HG02840 (cell line): ENCODE measurements around the gene CLDN19.
"Not testable (repeated sequence)": the region's sequence is repeated elsewhere in the genome, so short reads cannot be mapped to it uniquely, and the experiment has no call there.

Experiments used
- ATAC-seq: cut with Tn5 transposase; IDR thresholded peaks from one replicate; pipeline ENCODE4 v1.9.1; 2021; ENCODE audit warnings: mild to moderate bottlenecking, moderate library complexity, moderate number of reproducible peaks; ENCODE audit not compliant: unreplicated experiment, low FRiP score

Gene CLDN19

DNA sequence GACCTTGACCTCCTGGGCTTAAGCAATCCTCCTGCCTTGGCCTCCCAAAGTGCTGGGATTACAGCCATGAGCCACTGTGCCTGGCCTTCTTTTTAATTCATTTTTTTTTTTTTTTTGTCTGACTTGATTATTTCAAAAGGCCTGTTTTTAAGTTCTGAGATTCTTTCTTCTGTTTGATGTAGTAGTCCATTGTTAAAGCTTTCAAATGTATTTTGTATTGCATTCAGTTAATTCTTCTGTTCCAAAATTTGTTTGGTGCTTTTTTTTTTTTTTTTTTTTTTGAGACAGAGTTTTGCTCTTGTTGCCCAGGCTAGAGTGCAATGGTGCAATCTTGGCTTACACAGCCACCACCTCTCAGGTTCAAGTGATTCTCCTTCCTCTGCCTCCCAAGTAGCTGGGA is 25.6 kb downstream of the CLDN19 start:
- ATAC-seq, result not testable (repeated sequence)

GRCh38 chr1:42713293-42713692 is 26.7 kb downstream of the CLDN19 start:
- no peak for ATAC-seq

DNA sequence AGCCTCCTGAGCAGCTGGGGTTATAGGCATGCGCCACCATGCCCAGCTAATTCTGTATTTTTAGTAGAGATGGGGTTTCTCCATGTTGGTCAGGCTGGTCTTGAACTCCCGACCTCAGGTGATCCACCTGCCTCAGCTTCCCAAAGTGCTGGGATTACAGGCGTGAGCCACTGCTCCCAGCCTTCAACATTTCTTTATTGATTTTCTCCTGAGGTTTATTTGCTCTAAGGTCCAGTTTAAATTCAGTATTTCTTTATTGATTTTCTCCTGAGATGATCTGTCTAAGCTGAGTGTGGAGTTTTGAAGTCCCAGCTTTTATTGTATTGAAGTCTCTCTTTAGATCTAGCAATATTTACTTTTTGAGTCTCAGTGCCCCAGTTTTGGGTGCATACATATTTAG is 27.2 kb downstream of the CLDN19 start:
- not testable (repeated sequence) for ATAC-seq

DNA sequence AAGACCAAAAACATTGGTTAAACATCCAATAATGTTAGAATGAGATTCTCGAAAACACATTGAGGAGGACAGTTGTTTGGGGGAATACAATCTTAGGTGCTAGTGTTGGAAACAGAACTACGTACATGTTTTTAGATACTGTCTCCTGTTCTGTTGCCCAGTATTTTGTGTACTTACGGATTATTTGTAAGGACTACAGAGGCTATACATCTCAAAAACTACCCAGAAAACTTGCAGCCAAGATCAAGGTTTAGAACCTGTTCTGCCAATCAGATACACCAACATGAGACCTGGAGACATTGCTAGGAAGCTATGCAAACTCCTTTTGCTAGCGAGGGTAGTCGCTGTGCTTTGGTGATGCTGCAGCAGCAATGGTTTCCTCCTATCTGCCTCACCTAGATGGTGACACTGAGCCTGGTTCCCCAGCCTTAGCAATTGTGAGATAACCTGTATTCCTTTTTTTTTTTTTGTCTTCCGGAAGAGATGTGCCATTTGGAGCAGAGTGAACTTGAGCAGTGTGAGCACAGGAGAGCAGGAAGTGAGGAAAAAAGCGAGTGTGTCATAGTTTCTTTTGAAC is 36.1 kb downstream of the CLDN19 start:
- ATAC-seq, result no peak

GRCh38 chr1:42700006-42700405 is 40.0 kb downstream of the CLDN19 start:
- ATAC-seq, result no peak

DNA sequence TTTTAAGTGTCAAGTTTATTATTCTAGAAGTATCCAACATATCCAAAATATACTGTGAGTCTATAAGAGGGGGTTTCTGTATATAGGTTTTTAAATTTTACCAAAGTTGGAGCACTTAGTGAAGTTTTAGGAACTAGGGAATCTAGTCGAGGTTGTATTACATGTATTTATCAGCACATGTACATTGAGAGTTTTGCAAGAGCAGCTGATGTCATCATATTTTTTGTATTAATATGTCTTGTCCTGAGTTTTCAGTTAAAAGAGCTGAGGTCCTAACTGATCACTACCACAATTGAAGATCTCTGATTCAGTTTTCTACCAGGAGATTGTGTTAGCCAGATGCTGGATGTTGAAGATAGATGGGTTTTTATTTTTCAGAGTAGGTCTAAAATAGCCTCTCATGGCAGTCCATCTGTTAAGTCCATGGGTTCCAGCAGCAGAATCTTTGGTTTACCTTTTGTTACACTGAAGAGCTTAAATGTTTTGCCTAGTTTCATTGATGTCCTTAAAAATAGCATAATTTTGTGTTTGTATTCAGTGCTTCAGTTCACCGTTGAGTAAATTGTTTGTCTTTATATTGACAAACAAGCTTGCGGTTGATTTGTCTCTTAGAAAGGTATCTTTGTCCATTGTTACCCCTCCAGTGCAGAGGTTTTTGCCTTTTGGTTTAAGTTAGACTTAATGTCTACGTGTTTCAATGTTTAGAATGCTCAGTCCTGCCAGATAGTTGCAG is 41.8 kb downstream of the CLDN19 start:
- ATAC-seq, result no peak

GRCh38 chr1:42692911-42693310 is 47.1 kb downstream of the CLDN19 start:
- ATAC-seq, result no peak

- no peak for ATAC-seq
Measured at GRCh38 chr1:42692461-42692860, 47.6 kb downstream of the CLDN19 start.

- no peak for ATAC-seq
Measured at GRCh38 chr1:42691157-42691498, 48.9 kb downstream of the CLDN19 start.

DNA sequence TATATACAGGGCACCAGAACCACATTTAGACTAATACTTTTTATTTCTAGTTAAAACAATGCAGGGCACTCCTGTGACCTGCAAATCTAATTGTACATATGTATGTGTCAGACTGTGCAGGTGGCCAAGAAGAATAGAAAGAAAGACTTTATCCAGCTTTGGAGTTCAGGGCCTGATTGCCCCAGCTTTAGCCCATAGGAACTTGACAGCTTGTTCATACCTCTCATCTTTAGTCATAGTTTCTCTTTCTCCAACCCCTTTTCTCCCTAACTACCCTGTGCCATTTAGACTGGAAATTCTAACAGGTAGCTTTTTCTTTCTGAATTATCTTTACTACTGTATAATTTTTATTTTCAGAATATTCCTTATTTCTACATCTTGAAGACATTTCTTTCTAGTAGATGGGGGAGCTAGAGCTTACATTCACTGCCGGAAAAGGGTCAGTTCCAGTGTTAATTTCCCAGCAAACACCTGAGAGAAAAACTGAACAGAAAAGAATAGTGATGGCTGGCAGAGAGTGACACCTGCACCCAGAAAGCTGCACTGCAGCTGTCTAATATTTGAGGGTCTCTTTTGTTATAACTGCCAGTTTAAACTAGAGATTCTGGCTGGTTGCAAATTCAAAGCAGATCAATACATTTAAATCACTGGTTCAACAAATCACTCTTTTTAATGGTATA is 49.4 kb downstream of the CLDN19 start:
- ATAC-seq, result no peak

GRCh38 chr1:42689912-42690311 is 50.1 kb downstream of the CLDN19 start:
- ATAC-seq, result no peak

DNA sequence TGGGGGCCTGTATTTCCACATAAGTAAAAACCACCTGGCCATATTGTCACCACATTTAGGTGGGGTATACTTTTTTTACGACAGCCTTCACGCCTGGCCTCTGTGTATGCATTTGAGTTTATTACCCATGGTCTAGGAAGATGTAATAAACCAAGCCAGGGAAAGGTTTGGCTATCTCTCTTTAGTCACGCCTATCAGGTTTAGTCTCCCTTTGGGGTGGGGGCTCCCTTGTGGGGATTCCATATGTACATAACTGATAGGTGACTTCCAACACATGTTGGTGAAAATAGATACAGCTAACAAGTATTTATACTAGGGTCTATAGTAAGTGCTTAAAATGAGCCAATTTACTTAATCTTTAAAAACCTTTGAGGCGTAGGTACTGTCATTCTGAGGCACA is 53.6 kb downstream of the CLDN19 start:
- no peak for ATAC-seq

- no peak for ATAC-seq
Measured at GRCh38 chr1:42684139-42684538, 55.9 kb downstream of the CLDN19 start.
